Activated CD4-positive, alpha-beta T cell treated with anti-CD3 and anti-CD28 coated beads, Interleukin-2, amount 10 ng/mL, durations not matched to agents 24 days and 14 days (primary cell): Measurements from ENCODE around the gene MIEN1. TPM values are rescaled to one million over a fixed set of nuclear protein-coding genes. Genes with fewer than 3 reads are reported as not detected.

Source experiments
- DNase-seq: peaks from one replicate; pipeline ENCODE4 v3.0.0; 2022
- H3K27ac Mint-ChIP-seq: one replicate; pipeline ENCODE4 v1.8.0; 2022; ENCODE audit warnings: mild to moderate bottlenecking, mixed read lengths
- H3K27me3 Mint-ChIP-seq: one replicate; pipeline ENCODE4 v1.8.0; 2022; ENCODE audit warnings: mixed read lengths
- H3K36me3 Mint-ChIP-seq: one replicate; pipeline ENCODE4 v1.8.0; 2022; ENCODE audit warnings: low read depth, mild to moderate bottlenecking, mixed read lengths
- H3K4me1 Mint-ChIP-seq: one replicate; pipeline ENCODE4 v1.8.0; 2021; ENCODE audit warnings: mixed read lengths
- H3K4me3 Mint-ChIP-seq: one replicate; pipeline ENCODE4 v1.8.0; 2022; ENCODE audit warnings: mild to moderate bottlenecking, moderate library complexity, mixed read lengths
- H3K9me3 Mint-ChIP-seq: one replicate; pipeline ENCODE4 v1.8.0; 2021; ENCODE audit warnings: mixed read lengths
- intact Hi-C: fragments of 100-400 bp; cut with micrococcal nuclease; formaldehyde crosslinking; loops from one replicate; pipeline ENCODE4 v1.15.1; 2023
- total RNA-seq: library from RNA; stranded (reverse); gene quantifications from 2 replicates; pipeline ENCODE4 v1.2.3, GENCODE V29; 2022

MIEN1 gene
- total RNA-seq, 1 donor from 2014 or later: 29.8 TPM

DNA sequence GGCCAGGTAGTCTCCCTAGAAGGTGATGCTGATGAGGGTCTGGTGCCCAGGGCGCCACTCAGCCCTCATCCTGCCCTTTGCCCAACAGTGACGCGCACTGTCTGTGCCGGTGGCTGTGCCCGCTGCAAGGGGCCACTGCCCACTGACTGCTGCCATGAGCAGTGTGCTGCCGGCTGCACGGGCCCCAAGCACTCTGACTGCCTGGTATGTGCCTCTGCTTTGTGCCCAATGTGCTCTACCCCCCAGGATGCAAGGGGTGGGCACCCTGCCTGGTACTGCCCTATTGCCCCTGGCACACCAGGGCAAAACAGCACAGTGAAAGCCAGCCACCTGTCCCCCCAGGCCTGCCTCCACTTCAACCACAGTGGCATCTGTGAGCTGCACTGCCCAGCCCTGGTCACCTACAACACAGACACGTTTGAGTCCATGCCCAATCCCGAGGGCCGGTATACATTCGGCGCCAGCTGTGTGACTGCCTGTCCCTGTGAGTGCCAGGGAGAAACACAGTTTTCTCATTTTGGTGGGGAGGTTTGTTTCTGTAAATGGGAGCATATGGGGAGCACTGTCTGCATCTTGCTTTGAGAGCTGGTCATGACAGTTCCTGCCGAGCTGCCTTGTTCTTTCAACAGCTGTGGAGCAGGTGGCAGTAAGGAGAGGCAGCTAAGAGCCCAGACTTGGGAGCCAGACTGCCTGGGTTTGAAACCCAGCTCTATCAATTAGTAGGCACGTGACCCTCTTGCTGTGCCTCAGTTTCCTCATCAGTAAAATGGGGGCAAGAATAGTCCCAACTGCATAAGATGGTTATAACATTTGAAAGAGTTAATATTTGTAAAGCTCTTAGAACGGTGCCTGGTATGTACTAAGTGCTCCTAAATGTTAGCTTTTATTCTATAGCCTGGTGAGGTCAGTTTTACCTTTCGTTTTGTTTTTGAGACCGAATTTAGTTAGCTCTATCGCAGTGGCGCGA lies 20.1 kb downstream of the MIEN1 start:
- Mint-ChIP-seq H3K27ac (no peak overlapping the region), H3K27me3 (no peaks in the 10 kb centered on the region)

DNA sequence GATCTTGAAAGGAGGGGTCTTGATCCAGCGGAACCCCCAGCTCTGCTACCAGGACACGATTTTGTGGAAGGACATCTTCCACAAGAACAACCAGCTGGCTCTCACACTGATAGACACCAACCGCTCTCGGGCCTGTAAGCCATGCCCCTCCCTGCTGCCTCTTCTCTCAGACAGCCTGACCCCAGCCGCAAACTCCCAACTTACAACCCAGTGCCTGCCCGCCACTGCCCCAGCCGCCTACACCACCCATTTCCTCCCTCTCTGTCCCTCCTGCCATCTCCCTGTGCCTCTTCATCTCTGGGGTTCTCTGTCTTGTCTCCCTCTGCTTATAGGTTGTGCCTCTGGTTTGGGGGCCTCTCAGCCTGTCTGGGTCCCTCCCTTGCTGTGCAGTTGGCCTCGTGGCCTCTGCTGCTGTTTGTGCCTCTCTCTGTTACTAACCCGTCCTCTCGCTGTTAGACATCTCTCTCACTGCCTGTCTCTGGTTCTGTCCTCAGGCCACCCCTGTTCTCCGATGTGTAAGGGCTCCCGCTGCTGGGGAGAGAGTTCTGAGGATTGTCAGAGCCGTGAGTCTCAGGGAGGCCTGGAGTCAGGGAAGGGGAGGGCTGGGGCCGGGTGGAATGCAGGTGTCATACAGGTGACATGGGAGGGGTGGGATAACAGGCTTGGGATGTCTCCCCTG lies 20.9 kb downstream of the MIEN1 start:
- intact Hi-C loops: no loop called here
- no peaks in the 10 kb centered on the region for H3K27me3 Mint-ChIP-seq
- no peak for DNase-seq

More for the DNA sequence above, 20.1 kb downstream of the MIEN1 start:
- Mint-ChIP-seq H3K36me3 (no peaks in the 10 kb centered on the region), H3K4me1 (peaks cover 6% of the 10 kb centered on the region), H3K4me3 (no peak overlapping the region), H3K9me3 (no peaks in the 10 kb centered on the region)
- no peak for DNase-seq
- intact Hi-C loops: no loop called here

DNA sequence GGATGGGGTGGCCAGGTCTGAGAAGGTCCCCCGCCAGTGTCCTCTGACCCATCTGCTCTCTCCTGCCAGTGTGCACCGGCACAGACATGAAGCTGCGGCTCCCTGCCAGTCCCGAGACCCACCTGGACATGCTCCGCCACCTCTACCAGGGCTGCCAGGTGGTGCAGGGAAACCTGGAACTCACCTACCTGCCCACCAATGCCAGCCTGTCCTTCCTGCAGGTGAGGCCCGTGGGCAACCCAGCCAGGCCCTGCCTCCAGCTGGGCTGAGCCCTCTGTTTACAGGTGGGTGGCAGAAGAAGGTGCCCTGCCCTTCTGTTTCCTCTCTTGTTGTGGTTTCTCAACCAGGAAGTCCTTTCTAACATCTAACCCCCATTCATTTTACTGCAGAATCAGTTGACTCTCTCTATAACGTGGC lies 23.4 kb downstream of the MIEN1 start:
- intact Hi-C loops: no loop called here
- Mint-ChIP-seq H3K4me3 (peak overlapping the region; percentile 28), H3K27me3 (peaks cover 10% of the 10 kb centered on the region), H3K27ac (peak overlapping the region; percentile 17), H3K36me3 (no peaks in the 10 kb centered on the region), H3K9me3 (no peaks in the 10 kb centered on the region), H3K4me1 (peaks cover 9% of the 10 kb centered on the region)
- DNase-seq: no peak

More for the DNA sequence above, 20.9 kb downstream of the MIEN1 start:
- no peaks in the 10 kb centered on the region for H3K9me3 Mint-ChIP-seq
- no peaks in the 10 kb centered on the region for H3K36me3 Mint-ChIP-seq
- no peak overlapping the region for H3K27ac Mint-ChIP-seq
- no peak overlapping the region for H3K4me3 Mint-ChIP-seq
- H3K4me1 Mint-ChIP-seq: peaks cover 6% of the 10 kb centered on the region

DNA sequence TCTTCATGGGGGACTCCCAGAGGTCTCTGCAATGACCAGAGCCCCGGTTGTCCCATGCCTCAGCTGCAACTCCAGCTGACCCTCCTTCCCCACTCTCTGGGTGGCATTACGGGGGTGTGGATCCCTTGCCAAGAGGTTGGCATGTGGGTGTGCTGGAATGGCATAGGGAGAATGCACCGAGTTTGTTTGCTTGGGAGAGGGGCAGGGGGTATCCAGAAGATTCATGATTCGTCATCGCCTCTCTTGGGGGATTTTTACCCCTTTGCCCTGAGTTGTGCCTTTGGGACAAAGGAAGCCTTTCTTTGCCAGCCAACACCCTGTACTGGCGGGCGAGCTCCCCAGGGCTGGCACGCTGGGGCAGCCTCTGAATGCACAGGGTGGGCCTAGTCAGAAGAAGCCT lies 23.9 kb downstream of the MIEN1 start:
- Mint-ChIP-seq H3K4me3 (no peak overlapping the region), H3K27ac (no peak overlapping the region), H3K36me3 (no peaks in the 10 kb centered on the region), H3K4me1 (peaks cover 9% of the 10 kb centered on the region), H3K9me3 (no peaks in the 10 kb centered on the region), H3K27me3 (peaks cover 16% of the 10 kb centered on the region)
- no peak for DNase-seq
- intact Hi-C loops: no loop called here

DNA sequence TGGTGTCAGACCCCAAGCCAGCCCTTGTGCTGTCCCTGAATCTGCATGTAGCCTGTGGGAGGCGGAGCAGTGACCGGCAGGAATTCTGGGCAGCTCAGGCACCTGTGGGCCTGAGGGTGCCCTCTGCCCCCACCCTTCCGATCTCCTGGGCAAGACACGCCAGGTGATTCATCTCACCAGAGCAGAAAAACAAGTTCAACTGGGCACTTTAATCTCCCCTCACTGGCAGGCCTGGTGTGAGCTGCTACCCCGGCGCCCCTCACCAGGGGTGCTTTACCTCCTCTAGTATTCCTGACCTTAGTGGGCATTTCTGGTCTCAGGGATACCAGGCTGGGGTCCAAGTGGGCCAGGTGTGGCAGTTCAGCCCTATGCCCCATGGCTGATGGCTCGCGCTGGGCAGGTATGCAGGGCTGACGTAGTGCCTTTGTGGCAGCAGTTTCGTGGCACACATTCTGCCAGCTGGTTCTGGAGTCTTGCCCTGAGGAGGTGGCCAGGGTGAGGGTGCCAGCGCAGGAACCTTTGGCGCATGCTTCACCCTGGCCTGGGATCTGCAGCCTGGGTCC lies 24.5 kb downstream of the MIEN1 start:
- Mint-ChIP-seq H3K4me1 (peaks cover 9% of the 10 kb centered on the region), H3K27me3 (peaks cover 21% of the 10 kb centered on the region), H3K9me3 (no peaks in the 10 kb centered on the region), H3K27ac (no peak overlapping the region), H3K4me3 (no peak overlapping the region), H3K36me3 (no peaks in the 10 kb centered on the region)
- no peak for DNase-seq
- intact Hi-C loops: no loop called here

DNA sequence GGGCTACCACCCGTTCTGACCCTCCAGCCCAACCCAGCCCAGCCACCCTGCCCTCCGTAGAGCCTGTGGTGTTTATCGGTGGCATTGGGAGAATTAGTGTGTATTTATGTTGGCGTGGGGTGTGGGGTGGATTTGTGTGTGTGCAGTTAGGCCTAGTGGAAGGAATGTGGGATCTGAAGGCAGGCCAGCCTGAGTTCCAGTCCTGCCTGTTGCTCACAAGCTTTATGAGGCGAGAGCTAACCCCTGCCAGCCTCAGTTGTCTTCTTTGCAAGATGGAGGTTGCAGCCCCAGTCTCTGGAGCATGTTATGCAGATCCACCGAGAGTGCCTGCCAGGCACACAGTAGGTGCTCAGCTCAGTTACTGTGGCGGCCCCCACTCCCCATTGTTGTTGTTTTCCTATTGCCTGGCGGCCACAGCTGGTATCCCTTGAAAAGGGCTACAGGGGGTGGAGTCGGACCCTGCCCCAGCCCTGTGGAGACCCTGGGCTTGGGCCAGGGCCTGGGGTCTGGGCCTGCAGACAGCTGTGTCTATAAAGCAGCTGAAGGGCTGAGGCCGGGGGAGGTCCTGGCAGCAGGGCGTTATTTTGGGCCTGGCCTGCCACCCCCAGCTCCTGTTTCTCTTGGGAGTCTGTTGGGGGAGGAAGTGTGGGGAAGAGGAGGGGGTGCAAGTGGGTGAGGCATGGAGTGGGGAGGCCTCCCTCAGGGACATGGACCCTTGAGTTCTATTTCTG lies 25.3 kb downstream of the MIEN1 start:
- intact Hi-C loops: no loop called here
- Mint-ChIP-seq H3K4me1 (peaks cover 9% of the 10 kb centered on the region), H3K36me3 (no peaks in the 10 kb centered on the region), H3K27ac (no peak overlapping the region), H3K9me3 (no peaks in the 10 kb centered on the region), H3K27me3 (peaks cover 25% of the 10 kb centered on the region), H3K4me3 (no peak overlapping the region)
- DNase-seq: no peak

DNA sequence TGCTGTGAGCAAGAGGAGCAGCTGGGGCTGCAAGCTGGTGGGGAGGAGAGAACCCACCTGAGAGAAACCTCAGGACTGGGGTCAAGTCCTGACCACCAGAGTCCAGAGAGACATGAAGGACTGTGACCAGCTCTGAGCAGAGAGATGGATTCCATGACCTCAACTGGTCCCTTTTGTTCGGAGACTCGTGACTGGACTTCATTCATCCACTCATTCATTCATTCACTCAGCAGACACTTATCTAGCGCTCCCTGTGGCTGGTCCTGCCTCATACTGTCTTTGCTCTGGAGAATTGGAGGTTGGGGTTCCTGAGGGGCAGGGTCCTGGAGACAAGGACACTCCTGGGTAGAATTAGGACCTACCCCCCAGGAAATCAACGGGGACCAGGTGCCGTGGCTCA lies 26.4 kb downstream of the MIEN1 start:
- Mint-ChIP-seq H3K4me1 (peaks cover 12% of the 10 kb centered on the region), H3K4me3 (no peak overlapping the region), H3K27me3 (peaks cover 34% of the 10 kb centered on the region), H3K9me3 (no peaks in the 10 kb centered on the region), H3K36me3 (no peaks in the 10 kb centered on the region), H3K27ac (no peak overlapping the region)
- DNase-seq: no peak
- intact Hi-C loops: no loop called here

DNA sequence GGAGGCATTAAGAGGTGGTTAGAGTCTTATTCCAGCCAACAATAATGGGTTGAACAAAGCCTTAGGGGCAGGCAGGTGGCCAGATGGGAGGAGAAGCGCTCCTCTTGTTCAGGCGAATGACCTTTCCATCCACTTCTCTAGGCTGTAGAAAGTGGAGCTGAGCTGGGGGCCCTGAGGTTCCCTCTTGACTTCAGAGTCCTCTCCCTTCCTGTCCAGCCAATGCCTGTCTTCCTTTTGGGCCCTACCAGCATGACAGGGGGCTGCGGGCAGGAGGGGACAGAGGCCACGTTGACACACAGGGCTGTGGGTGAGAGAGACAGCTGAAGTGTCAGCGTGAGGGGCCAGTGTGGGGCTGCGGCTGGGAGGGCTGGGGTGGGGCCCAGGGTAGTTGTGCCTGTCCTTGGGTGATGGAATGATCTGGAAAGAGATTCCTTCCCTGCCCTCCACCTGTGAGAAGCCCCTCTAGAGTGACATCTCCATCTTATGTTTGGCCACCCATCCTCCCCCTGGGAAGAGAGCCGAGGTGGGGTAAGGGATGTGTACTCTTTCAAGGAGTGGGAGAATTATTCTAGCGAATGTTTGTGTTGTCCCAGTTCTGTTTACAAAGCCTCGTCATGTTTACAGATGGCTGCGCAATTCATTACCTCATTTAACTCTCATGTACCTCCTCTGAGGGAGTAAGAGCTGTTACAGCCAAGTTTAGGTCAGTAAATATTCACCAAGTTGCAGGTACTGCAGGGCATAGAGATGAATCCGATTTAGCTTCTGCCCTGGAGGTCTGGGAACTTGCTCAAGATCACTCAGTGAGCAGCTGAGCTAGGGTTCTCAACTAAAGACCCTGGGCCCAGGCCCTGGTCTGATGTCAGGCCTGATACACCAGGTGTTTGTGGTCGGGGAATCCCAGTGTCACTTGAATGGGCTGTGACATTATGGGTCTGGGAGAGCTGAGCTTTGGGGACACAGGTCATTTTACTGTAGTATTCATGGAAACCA lies 27.1 kb downstream of the MIEN1 start:
- Mint-ChIP-seq H3K4me3 (no peak overlapping the region), H3K36me3 (no peaks in the 10 kb centered on the region), H3K27me3 (peaks cover 39% of the 10 kb centered on the region), H3K9me3 (no peaks in the 10 kb centered on the region), H3K4me1 (peaks cover 12% of the 10 kb centered on the region), H3K27ac (no peak overlapping the region)
- intact Hi-C loops: no loop called here
- DNase-seq: no peak

DNA sequence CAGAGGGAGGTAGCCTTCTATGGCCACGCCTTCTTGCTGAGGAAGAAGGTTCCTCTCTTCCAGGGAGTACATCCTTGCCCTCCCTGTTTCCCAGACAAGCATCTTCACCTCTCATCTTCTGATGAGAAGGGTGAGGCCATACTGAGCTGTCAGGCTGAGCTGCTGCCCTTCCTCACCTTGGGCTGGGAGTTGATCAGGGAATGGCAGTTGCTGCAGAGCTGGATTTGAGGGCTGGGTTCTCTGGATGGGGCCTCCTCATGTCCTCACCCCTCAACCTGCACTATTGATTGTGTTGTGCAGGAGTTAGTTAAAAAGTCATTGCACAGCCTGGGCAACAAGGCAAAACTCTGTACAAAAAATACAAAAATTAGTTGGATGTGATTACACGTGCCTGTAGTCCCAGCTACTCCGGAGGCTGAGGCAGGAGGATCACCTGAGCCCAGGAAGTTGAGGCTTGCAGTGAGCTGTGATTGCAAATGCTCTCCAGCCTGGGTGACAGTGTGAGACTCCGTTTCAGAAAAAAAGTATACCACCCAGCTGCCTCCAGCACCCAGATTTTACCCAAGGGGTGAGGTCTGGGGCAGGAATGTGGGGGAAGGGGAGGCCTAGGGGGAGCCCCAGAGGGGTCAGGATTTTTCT lies 28.4 kb downstream of the MIEN1 start:
- Mint-ChIP-seq H3K36me3 (no peaks in the 10 kb centered on the region), H3K9me3 (no peaks in the 10 kb centered on the region), H3K4me1 (peaks cover 7% of the 10 kb centered on the region), H3K27me3 (peaks cover 43% of the 10 kb centered on the region), H3K4me3 (no peak overlapping the region), H3K27ac (no peak overlapping the region)
- intact Hi-C loops: no loop called here
- no peak for DNase-seq

DNA sequence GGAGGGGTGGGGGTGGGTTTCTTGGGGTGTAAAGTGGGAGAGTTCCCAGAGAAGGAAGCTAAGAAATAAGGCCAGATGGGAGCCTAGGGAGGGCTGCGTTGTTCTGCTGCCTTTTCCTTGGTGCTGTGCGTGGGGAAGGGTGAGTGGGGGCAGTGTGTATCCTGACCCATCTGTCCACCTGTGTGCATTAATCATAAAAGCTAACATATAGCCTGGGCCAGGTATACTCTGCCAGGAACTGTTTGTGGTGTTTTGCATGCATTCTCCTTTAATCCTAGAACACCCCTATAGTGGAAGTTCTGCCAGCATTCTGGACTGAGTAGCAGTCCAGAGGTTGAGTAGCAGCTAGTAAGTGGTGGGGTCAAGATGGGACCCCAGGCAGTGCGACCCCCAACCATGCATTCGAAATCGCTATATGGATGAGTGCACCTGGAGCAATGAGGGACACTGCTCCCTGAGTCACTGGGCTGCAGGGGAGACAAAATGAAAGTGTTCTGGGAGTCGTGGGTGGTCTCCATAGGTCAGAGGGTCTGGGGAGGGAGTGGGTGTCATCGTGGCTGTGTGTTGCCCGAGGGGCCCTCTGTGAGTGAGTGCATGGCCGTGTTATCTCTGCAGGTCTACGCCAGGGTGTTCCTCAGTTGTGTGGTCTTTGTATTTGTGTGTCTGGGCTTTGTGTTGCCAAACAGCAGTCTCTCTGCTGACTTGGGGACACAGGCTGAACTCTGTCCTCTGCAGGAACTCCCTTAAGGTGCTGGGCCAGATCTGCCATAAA lies 29.1 kb downstream of the MIEN1 start:
- no peak for DNase-seq
- no peak overlapping the region for H3K4me3 Mint-ChIP-seq

DNA sequence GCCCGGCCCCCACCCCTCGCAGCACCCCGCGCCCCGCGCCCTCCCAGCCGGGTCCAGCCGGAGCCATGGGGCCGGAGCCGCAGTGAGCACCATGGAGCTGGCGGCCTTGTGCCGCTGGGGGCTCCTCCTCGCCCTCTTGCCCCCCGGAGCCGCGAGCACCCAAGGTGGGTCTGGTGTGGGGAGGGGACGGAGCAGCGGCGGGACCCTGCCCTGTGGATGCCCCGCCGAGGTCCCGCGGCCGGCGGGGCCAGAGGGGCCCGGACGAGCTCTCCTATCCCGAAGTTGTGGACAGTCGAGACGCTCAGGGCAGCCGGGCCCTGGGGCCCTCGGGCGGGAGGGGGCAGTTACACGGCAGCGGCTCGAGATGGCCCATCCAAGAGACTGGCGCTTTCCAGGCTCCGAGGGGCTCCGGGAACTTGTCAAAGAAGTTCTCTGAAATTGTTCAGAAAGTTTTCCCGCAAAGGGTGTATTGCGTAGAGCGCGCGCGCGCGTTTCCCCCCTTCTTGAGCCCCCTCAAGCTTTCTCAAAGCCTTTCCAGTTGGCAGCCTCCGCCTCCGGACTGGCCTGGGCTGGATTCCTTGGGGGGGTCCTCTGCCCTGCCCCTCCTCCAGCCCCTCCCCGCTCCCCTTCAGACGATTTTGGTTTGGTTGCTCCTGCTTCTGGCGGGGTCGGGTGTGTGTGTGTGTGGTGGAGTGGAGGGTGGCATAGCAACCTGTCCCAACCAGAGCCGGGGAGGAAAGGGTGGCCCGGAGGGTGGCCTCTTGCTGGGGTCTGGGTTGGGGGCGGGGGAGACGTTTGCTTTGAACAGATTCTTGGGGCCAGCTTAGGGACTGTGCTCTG lies 30.0 kb downstream of the MIEN1 start:
- Mint-ChIP-seq H3K27me3 (peaks cover 43% of the 10 kb centered on the region), H3K4me3 (no peak overlapping the region), H3K27ac (no peak overlapping the region), H3K36me3 (no peaks in the 10 kb centered on the region), H3K4me1 (peaks cover 6% of the 10 kb centered on the region), H3K9me3 (no peaks in the 10 kb centered on the region)
- intact Hi-C loops: no loop called here
- DNase-seq: no peak

More for the DNA sequence above, 29.1 kb downstream of the MIEN1 start:
- Mint-ChIP-seq H3K4me1 (peaks cover 6% of the 10 kb centered on the region), H3K27ac (no peak overlapping the region), H3K27me3 (peaks cover 43% of the 10 kb centered on the region), H3K36me3 (no peaks in the 10 kb centered on the region), H3K9me3 (no peaks in the 10 kb centered on the region)
- intact Hi-C loops: no loop called here
